Body of pancreas (tissue), 4 donors: ENCODE measurements around the gene RAB15. TPM values are rescaled to one million over a fixed set of nuclear protein-coding genes. Genes with fewer than 3 reads are reported as not detected.

Experiments used
- ATAC-seq: fragments of 150-250 bp; one replicate; pipeline ENCODE4 v1.9.1; 2016
- DNase-seq, 4 donors: peaks; one replicate each; pipeline ENCODE4 v3.0.0-alpha.2; 2019
- H3K27ac ChIP-seq, 4 donors: fragments of 200-600 bp; sonication (generic); 1 replicate in 3 of 4; 2 replicates in 1 of 4; pipeline versions ENCODE4 v1.5.1 to v1.6.1; 2016 to 2019; ENCODE audit warnings: mild to moderate bottlenecking in 1 of 4, mixed read lengths in 1 of 4, moderate library complexity in 1 of 4
- H3K27me3 ChIP-seq, 2 donors: fragments of 200-600 bp; sonication (generic); one replicate each; pipeline ENCODE4 v1.6.0; 2016; ENCODE audit warnings: mild to moderate bottlenecking in 1 of 2
- H3K36me3 ChIP-seq, 2 donors: fragments of 200-600 bp; sonication (generic); replicated peaks in 1 of 2; 2 replicates each; pipeline ENCODE4 v1.5.1; 2016; ENCODE audit warnings: low read depth in 2 of 2; ENCODE audit not compliant: insufficient read depth in 1 of 2
- H3K4me1 ChIP-seq: fragments of 200-600 bp; sonication (generic); one replicate; pipeline ENCODE4 v1.6.0; 2016
- H3K4me3 ChIP-seq, 2 donors: fragments of 200-600 bp; sonication (generic); 1 replicate in 1 of 2; 2 replicates in 1 of 2; pipeline ENCODE4 v1.5.1; 2016 to 2019
- H3K9me3 ChIP-seq, 3 donors: fragments of 200-600 bp; sonication (generic); 1 replicate in 2 of 3; 2 replicates in 1 of 3; pipeline ENCODE4 v1.5.1; 2016
- POLR2A ChIP-seq, 3 donors: fragments of 450-650 bp; IDR thresholded peaks; one replicate each; pipeline ENCODE4 v1.6.1; 2016; ENCODE audit warnings: antibody characterized with exemption in 3 of 3, mild to moderate bottlenecking in 2 of 3
- WGBS, 2 donors: methylation state at CpG; one replicate each; pipeline ENCODE4 v1.1.5; 2017; 5-methylcytosine and 5-hydroxymethylcytosine counted together
- intact Hi-C: fragments of 100-400 bp; cut with DNase I; formaldehyde crosslinking; loops from one replicate; pipeline ENCODE4 v1.15.1; 2023
- total RNA-seq, 2 donors: library from RNA; depleted of rRNA; stranded (reverse); fragments of >200 nt; gene quantifications; one replicate each; pipeline ENCODE4 v1.1.0, GENCODE V29; 2016
- TF ChIP-seq, protein P1 (sequence below), 7 experiments: fragments of 450-650 bp in 4 of 7; fragments of 200-600 bp in 3 of 7; sonication (generic) in 3 of 7; IDR thresholded peaks; one replicate each; pipeline ENCODE4 v1.5.1; 2016 to 2019; ENCODE audit warnings: antibody characterized with exemption in 7 of 7

The RAB15 gene
- total RNA-seq, 2 donors from 2014 or later: 10.1 to 19.8 TPM

DNA sequence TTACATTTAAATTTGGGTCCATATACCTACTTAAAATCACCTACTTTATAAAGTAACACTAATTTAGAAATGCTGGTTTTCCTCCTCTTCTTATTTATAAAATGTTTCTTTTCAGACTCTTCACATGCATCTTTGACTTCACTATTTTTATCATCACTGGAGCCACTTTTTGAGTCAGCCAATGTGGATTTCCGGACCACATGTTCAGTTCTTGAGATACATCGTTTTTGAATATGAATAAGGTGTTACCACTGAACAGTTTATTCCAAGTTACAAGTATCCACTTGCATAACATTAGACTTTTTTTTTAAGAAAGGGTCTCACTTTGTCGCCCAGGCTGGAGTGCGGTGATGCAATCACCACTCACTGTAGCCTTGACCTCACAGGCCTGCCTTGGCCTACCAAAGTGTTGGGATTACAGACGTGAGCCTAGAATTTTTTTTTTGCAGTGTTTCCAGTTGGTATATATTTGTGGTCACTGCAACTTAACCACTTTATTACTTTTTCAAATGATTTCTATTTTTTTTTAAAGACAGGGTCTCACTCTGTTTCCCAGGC, 20.3 kb upstream of the RAB15 start:
- Histone ChIP-seq H3K36me3 (no peaks in the 10 kb centered on the region), H3K27ac (no peak overlapping the region), H3K4me1 (peaks cover 13% of the 10 kb centered on the region), H3K9me3 (no peaks in the 10 kb centered on the region), H3K27me3 (no peaks in the 10 kb centered on the region), H3K4me3 (no peak overlapping the region)
- 81 to 84% methylated on average over 5 of the region's 5 CpGs for WGBS, 2 donors
- TF ChIP-seq, protein P1, sequence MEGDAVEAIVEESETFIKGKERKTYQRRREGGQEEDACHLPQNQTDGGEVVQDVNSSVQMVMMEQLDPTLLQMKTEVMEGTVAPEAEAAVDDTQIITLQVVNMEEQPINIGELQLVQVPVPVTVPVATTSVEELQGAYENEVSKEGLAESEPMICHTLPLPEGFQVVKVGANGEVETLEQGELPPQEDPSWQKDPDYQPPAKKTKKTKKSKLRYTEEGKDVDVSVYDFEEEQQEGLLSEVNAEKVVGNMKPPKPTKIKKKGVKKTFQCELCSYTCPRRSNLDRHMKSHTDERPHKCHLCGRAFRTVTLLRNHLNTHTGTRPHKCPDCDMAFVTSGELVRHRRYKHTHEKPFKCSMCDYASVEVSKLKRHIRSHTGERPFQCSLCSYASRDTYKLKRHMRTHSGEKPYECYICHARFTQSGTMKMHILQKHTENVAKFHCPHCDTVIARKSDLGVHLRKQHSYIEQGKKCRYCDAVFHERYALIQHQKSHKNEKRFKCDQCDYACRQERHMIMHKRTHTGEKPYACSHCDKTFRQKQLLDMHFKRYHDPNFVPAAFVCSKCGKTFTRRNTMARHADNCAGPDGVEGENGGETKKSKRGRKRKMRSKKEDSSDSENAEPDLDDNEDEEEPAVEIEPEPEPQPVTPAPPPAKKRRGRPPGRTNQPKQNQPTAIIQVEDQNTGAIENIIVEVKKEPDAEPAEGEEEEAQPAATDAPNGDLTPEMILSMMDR (IDR thresholded peaks at IDR 0.05): no peak
- TF ChIP-seq POLR2A (IDR thresholded peaks at IDR 0.05): no peak
- ATAC-seq: no peak
- DNase-seq: no peak
- intact Hi-C loops: no loop called here

DNA sequence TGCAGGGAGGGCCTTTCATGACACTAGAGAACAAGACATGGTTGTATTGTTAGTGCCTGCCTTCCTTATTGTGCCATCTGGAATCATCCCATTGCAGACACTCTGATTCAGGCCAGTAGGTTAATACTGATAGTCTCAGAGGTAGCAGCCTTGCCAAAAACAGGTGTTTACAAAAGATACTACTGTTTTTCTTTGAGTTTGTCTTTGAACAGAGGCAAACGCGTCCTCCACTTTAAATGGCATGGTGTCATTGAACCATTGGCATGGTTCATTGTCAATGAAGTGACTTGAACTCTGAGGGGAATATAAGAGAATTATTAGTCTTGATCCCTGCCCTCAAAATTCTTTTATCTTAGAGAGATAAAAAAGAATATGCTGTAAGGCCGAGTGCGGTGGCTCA, 18.8 kb upstream of the RAB15 start:
- Histone ChIP-seq H3K36me3 (no peaks in the 10 kb centered on the region), H3K9me3 (no peaks in the 10 kb centered on the region), H3K4me1 (peaks cover 19% of the 10 kb centered on the region), H3K4me3 (no peak overlapping the region), H3K27me3 (no peaks in the 10 kb centered on the region), H3K27ac (no peak overlapping the region)
- no peak for TF ChIP-seq POLR2A (IDR thresholded peaks at IDR 0.05)
- TF ChIP-seq, protein P1 (IDR thresholded peaks at IDR 0.05): no peak
- intact Hi-C loops: no loop called here
- WGBS, 2 donors: 46 to 52% methylated on average over 4 of the region's 4 CpGs
- ATAC-seq (no peak), DNase-seq (no peak)

DNA sequence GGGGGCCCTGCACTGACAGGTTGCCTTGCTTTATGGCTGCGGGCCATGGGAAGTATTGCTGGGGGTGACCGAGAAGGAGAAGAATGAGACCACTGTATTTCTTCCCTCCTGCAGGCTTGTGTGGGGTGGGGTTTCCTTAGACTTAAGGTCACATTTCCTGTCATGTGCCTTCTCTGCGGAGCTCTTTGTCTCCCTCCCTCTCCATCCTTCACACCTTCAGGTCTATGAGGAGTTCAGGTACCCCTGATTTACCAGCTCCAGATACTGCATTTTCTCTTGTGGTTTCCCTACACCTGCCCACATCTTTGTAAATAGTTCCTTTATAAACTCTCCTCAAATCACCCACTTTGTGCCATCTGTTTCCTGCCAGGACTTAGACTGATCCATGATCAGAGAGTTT, 18.2 kb upstream of the RAB15 start:
- no peaks in the 10 kb centered on the region for H3K27me3 ChIP-seq
- DNase-seq: no peak

DNA sequence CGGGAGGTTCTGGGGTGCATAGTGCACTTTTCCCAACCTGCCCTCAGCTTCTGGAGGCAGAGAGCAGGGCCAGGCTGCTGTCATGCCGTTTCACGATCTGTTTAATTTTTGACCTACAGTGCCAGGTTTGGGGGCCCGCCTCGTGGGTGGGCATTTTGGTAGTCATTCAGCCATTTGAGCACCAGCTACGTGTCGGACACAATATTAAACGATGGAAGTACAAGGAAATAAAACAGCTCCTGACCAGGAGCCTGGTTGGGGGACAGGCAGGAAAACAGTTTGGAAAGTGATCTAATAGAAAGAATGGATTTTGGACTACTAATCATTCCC, 15.3 kb upstream of the RAB15 start:
- Histone ChIP-seq H3K4me3 (peak overlapping the region; percentile 44 to 87), H3K27ac (peak overlapping the region; percentile 67 to 94 (median 85)), H3K4me1 (peaks cover 24% of the 10 kb centered on the region), H3K27me3 (no peaks in the 10 kb centered on the region), H3K36me3 (no peaks in the 10 kb centered on the region), H3K9me3 (no peaks in the 10 kb centered on the region)
- no peak for ATAC-seq
- no peak for TF ChIP-seq POLR2A (IDR thresholded peaks at IDR 0.05)
- TF ChIP-seq, protein P1 (IDR thresholded peaks at IDR 0.05): no peak
- WGBS, 2 donors: 0% methylated on average over 6 to 8 of the region's 8 CpGs
- intact Hi-C loops: no loop called here
- DNase-seq: no peak

More for the DNA sequence above, 18.2 kb upstream of the RAB15 start:
- Histone ChIP-seq H3K27ac (no peak overlapping the region), H3K36me3 (no peaks in the 10 kb centered on the region), H3K9me3 (no peaks in the 10 kb centered on the region), H3K4me1 (peaks cover 20% of the 10 kb centered on the region), H3K4me3 (no peak overlapping the region)
- WGBS, 2 donors: 61 to 70% methylated on average over 3 of the region's 3 CpGs
- ATAC-seq: no peak
- TF ChIP-seq, protein P1 (IDR thresholded peaks at IDR 0.05): no peak
- no peak for TF ChIP-seq POLR2A (IDR thresholded peaks at IDR 0.05)
- intact Hi-C loops: no loop called here
